ACC112 (cell line): Measurements from ENCODE around the gene DFFB.

Source experiments
- H2AFZ ChIP-seq: fragments of 200-600 bp; sonication (generic); one replicate; pipeline ENCODE4 v1.6.0; 2017; ENCODE audit warnings: antibody characterized with exemption, low read length; ENCODE audit not compliant: unreplicated experiment
- H3K27ac ChIP-seq: fragments of 200-600 bp; sonication (generic); 2 replicates; pipeline ENCODE4 v1.5.1; 2014; ENCODE audit warnings: low read depth, mild to moderate bottlenecking, antibody characterized with exemption, low read length, moderate library complexity
- H3K27me3 ChIP-seq: fragments of 200-600 bp; sonication (generic); 2 replicates; pipeline ENCODE4 v1.6.1; 2014; ENCODE audit warnings: mild to moderate bottlenecking, antibody characterized with exemption, low read length, moderate library complexity, mixed read lengths; ENCODE audit not compliant: insufficient read depth
- H3K36me3 ChIP-seq: fragments of 200-600 bp; sonication (generic); 2 replicates; pipeline ENCODE4 v1.6.1; 2016; ENCODE audit warnings: mild to moderate bottlenecking, antibody characterized with exemption, low read length, moderate library complexity, mixed read lengths; ENCODE audit not compliant: insufficient read depth
- H3K4me1 ChIP-seq: fragments of 200-600 bp; sonication (generic); one replicate; pipeline ENCODE4 v1.6.1; 2016; ENCODE audit warnings: low read length, mixed read lengths; ENCODE audit not compliant: insufficient read depth, unreplicated experiment, control insufficient read depth
- H3K4me3 ChIP-seq: fragments of 200-600 bp; sonication (generic); 2 replicates; pipeline ENCODE4 v1.5.1; 2014; ENCODE audit warnings: mild to moderate bottlenecking, low read depth, low read length
- H3K79me2 ChIP-seq: fragments of 200-600 bp; sonication (generic); one replicate; pipeline ENCODE4 v1.6.0; 2016; ENCODE audit warnings: low read length; ENCODE audit not compliant: control insufficient read depth, unreplicated experiment, insufficient read depth

DFFB gene

GRCh38 chr1:3929126-3929525, 71.8 kb downstream of the DFFB start:
- H2AFZ ChIP-seq: no peak overlapping the region
- no peaks in the 10 kb centered on the region for H3K36me3 ChIP-seq
- H3K4me3 ChIP-seq: no peak overlapping the region
- no peak overlapping the region for H3K27ac ChIP-seq
- no peaks in the 10 kb centered on the region for H3K79me2 ChIP-seq
- peaks cover 4% of the 10 kb centered on the region; the same call in 1 of the 2 replicates for H3K27me3 ChIP-seq
- no peaks in the 10 kb centered on the region for H3K4me1 ChIP-seq

GRCh38 chr1:3930301-3931006, 73.2 kb downstream of the DFFB start:
- Histone ChIP-seq H3K27me3 (no peaks in the 10 kb centered on the region), H2AFZ (no peak overlapping the region), H3K4me3 (no peak overlapping the region), H3K27ac (no peak overlapping the region), H3K4me1 (no peaks in the 10 kb centered on the region), H3K79me2 (no peaks in the 10 kb centered on the region), H3K36me3 (no peaks in the 10 kb centered on the region)

- no peaks in the 10 kb centered on the region for H3K36me3 ChIP-seq
- H3K79me2 ChIP-seq: no peaks in the 10 kb centered on the region
- no peaks in the 10 kb centered on the region for H3K27me3 ChIP-seq
- H3K4me1 ChIP-seq: no peaks in the 10 kb centered on the region
- no peak overlapping the region for H2AFZ ChIP-seq
- H3K27ac ChIP-seq: no peak overlapping the region
- H3K4me3 ChIP-seq: no peak overlapping the region
Measured at GRCh38 chr1:3931007-3931912, 74.0 kb downstream of the DFFB start.

GRCh38 chr1:3932156-3932919, 75.1 kb downstream of the DFFB start:
- Histone ChIP-seq H3K27ac (no peak overlapping the region), H3K4me3 (no peak overlapping the region), H3K4me1 (no peaks in the 10 kb centered on the region), H3K36me3 (no peaks in the 10 kb centered on the region), H3K27me3 (no peaks in the 10 kb centered on the region), H2AFZ (no peak overlapping the region), H3K79me2 (no peaks in the 10 kb centered on the region)
